ENCODE results near the gene SERPINA3.
"Not testable (repeated sequence)": the region's sequence is repeated elsewhere in the genome, so short reads cannot be mapped to it uniquely, and the experiment has no call there.

The SERPINA3 gene

DNA sequence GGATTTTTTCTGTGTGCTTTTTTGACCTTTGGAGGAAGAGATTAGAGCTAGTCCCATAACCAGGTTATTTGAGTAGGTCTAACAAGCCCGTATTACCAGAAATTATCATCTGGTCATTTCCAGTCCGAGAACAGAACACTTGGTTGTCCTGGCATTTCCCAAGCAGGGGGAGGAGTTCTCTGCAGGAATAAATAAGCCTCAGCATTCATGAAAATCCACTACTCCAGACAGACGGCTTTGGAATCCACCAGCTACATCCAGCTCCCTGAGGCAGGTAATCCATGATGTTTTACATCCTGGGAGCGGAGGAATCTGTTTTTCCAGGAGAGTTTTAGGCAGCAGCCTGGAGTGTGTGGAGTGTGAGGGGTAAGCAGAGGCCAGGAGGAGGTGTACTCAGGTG lies at the start of gene SERPINA3:
Gene SERPINA3 (plus strand): TSS at position 218 of the 400 bp plus-strand sequence. CDS start 2,051 bp downstream, outside the sequence.
- no peak for DNase-seq

DNA sequence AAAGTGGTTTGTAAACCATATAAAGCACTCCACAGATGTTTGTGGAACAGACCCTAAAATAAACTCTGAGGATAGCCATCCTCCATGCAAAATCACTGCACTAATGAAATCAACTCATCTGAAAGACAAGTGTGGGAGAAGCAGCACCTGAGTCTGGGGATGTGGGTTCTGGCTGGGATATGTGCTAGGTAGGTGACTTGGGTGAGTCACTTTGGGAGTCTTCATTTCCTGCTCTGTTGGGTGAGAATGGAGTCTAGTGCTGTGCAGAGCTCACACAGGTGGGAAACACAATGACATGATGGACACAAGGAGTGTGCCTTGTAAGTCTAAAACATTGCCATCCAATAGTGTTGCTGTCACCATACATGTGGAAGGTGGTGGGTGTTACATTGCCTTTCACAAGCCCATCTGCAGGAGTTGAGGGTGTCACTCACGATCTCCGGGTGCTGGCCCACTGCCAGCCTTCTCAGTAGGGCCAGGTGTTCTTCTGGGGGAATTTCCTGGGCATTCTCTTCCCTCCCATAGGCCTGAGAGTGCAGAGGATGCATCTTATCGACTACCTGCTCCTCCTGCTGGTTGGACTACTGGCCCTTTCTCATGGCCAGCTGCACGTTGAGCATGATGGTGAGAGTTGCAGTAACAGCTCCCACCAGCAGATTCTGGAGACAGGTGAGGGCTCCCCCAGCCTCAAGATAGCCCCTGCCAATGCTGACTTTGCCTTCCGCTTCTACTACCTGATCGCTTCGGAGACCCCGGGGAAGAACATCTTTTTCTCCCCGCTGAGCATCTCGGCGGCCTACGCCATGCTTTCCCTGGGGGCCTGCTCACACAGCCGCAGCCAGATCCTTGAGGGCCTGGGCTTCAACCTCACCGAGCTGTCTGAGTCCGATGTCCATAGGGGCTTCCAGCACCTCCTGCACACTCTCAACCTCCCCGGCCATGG lies 49.0 kb upstream of the SERPINA3 start:
- no peak for DNase-seq

DNA sequence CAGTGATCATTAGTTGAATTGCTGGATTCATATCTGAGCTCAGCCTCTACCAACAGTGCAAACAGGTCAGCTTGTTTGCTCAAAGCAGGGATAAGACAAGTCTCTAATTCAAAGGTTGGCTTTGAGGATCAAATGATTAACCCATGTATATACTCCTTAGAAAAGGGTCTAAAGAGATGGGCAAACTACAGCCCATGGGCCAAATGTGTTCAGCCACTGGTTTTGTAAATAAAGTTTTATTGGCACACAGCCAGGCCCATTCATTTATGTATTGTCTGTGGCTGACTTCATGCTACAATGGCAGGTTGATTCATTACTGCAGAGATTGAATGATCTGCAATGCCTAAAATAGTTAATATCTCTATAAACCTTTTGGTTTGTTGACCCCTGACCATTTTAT lies 47.8 kb upstream of the SERPINA3 start:
- DNase-seq = no peak

DNA sequence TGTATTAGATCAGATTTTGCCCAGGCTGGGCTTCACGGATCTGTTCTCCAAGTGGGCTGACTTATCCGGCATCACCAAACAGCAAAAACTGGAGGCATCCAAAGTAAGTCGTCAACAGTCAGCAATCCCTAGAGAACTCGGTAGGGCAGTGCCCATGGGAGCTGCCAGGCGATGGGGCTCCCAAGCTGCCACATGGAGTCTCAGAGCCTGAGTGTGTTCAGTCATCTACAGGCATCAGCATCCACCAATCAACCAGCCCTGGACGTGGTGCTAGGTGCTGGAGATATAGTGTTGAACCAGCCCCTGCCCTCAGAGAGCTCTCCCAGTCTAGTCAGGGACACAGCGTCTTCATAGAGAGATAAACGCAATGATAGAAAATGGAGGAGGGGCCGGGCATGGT lies 44.0 kb upstream of the SERPINA3 start:
- DNase-seq = no peak

DNA sequence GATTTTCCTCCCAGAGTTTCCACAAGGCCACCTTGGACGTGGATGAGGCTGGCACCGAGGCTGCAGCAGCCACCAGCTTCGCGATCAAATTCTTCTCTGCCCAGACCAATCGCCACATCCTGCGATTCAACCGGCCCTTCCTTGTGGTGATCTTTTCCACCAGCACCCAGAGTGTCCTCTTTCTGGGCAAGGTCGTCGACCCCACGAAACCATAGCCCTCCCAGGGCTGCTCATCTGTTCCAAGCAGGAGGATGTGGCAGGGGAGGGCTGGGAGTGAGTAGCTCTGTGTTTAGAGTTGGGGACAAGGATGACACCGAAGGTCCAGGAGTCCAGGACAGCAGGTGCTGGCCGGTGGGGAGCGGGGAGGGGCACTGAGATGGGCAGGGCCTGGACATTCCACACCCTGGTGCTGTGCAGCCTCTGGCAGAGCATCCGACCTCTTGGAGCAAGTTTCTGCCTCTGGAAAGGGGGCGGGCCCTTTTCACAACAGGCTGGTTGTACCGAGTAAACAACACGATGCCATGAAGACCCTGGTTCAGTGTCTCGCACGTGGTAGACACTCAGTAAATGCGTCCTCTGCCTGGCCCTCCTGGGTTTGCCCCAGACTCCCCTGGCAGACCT lies 42.7 kb upstream of the SERPINA3 start:
- no peak for DNase-seq

DNA sequence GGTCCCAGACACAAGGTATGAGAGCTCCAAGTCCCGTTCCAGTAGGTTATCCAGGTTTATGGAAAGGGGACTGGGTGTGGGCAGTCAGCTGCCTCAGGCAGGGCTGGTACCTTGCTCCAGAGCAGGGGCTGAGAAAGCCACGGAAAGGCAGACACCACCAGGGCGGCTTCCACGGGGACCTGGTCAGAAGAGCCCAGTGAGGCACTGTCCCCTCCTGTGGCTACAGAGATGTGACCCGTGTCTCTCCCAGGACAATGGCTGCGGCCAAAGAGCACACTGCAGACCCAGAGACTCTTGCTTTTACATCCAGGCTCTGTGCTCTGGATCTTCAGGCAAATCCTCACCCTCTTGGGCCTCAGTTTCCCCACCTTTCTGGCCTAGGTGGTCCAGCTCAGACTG lies 42.2 kb upstream of the SERPINA3 start:
- no peak for DNase-seq

DNA sequence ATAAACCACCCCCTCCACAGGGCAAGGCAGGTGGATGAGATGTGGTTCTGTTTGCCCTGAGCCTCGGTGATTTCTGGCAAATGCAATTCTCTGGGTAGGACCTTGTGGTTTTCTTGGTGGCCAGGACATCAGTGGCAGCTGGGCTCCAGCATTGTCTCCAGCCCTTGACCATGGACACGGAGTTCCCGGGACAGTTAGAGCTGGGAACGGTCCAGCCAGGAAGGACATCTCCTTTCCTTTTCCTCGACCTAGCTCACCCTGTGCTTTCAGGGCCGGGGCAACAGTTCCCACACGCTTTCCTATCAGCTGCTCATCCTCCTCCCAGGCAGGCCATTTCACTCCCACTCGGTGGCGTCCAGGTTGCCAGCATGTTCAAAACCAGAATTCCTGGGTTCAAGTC lies 41.8 kb upstream of the SERPINA3 start:
- DNase-seq = no peak

DNA sequence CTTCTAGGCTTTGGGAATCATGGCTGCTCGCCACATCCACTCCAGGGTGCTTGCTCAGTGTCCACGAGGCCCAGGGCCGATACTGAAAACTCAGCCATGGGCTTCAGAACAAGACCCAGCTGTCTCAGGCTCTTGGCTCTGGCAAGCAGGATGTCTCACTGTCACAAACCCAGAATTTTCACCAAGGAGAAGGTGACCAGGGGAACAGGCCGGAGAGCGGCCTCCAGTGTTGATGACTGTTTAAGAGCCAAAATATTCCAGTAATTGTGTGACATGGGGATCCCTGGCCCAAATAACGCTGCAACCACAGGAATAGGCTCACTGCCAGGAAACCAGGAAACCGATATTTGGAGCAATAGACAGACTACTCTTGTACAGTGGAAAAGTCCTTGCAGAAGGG lies 40.8 kb upstream of the SERPINA3 start:
- no peak for DNase-seq

DNA sequence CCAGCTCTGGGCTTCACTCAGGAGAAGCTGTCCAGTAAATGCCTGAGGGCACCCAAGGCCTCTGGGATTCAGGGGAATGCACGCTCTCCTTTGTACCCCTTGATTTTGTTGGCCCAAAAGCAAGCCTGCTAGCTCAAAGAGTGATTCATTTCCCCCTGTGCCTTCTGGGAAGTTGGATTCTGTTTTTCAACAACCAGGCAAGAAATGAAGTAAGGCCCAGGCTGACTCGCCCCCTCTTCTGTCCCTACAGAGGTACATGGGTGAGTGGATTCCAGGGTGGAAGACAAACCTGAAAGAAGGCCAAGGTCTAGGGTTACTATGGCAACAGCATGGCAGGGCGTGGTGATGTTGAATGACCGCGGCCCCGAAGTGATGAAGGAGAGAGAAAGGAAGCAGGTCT lies 40.2 kb upstream of the SERPINA3 start:
- DNase-seq = no peak

DNA sequence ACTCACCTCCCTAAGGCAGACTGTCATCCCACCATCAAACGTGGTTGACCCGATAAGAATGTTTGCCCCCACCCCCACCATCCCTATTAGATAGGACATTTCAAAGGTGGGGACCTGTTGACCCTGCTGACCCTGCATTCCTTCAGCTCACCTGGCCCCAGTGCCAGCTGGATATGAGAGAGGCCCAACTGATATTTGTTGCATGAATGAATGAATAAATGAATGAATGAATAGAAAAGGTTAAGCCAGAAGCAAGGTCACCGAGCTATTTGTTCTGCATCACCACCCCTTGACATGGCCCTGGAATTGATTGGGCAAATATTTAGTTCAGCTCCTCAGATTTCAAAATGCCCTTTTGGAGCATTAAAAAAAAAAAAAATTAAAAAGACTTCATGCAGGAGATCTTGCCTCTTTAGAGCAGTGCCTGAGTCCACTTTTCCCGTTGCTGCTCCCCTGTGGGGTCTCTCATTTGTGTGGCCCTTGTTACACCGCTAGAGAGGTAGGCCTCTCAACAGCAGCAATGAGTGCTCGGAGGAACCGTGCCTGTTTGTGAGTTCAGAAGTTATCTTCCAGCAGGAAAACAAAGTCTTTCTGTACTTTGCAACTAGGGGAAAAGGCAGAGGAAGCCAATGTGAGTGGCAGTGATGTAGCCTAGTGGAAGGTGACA lies 39.4 kb upstream of the SERPINA3 start:
- no peak for DNase-seq

DNA sequence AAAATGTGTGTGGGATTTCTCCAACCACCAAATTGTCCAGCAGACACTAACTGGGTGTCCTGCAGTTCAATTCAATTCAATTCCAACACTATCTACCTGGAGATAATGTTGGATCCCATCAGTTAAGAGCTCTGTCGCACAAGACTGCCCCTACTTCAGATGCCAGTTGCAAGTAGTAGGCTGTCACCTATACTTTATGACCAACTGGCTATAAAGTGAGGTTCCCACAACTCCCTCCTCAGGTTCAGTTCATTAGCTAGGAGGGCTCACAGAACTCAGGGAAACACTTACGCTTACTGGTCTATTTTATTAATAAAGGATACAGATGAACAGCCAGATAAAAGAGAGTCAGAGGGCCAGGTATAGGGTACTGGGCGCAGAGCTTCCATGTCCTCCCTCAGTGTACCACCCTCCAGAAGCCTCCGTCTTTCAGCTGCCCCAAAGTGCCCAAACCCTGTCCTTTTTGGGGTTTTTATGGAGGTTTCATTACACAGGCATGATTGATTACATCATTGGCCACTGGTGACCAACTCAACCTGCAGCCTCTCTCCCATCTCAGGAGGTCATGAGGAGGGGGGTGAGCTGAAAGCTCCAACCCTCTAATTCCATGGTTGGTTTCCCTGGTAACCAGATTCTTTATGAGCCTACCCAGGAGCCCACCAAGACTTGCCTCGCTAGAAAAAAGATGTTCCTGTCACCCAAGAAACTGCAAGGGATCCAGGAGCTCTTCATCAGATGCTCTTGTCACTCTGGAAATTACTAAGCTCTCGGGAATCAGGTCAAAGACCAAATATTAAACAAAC lies 38.5 kb upstream of the SERPINA3 start:
- DNase-seq = no peak

DNA sequence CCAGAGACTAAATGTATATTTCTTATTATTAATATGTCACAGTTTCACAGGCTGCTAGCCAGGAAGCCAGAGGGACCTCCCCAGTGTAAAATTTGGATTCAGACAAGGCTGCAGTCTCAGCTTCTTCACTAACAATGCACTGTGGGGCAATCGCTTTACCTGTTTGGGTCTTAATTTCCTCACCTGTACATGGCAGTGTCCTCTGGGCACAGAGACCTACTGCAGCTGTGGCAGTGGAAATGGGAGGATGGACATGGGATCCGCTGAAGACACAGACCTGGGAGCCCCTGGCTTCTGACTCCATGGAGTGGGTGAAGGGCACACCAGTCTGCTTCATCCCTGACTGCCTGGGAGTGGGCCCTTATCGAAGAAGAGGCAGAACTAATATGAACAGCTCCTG lies 37.9 kb upstream of the SERPINA3 start:
- DNase-seq = no peak

DNA sequence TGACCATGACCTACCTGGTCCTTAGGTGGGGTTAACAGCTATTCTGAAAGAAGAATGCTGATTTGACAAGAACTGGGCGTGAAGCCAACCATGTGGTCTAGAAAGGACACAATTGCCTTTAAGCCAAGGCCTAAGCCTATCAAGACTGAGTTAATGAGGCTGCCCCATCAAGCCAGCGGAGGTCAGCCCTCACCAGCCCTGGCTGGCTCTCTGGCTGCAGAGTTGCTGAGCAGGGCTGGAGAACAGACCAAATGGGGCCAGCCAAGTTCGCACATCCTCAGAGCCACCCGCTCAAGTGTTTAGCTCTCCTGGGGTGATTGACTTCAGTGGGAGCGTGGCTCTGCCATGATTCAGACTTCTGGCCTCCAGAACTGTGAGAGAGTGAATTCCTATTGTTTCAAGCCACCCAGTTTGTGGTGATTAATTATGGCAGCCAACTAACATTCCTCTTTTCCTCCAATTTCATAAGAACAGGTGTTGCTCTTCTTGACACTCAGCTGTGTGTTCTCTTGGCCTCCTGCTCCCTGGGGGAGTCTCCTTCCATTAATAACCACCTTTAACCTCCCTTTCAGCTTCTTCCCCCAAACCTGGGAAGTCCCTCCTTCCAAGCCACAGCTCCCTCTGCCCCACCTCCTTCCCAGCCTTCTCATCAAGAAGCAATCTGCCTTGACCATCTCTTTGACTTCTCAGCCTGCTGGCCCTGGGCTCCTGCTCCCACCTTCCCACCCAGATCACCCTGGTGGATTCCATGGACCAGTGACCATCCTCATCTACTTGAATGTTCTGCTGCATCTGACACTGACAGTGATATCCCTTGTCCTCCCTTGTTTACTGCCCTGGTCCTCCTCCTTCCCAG lies 36.2 kb upstream of the SERPINA3 start:
- DNase-seq = no peak

DNA sequence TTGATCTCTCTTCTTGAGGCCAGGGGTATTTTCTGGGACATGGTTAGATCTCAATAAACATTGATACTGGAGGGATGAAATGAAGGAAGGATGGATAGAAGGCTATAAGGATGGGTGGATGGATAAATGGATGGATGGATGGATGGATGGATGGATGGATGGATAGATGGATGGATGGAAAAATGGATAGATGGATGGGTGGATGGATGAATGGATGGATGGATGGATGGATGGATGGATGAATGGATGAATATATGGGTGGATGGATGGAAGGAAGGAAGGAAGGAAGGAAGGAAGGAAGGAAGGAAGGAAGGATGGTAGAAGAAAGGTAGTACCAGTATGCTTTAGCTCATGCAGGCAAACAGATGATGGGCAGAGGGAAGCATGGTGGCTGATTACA lies 34.7 kb upstream of the SERPINA3 start:
- not testable (repeated sequence) for DNase-seq

DNA sequence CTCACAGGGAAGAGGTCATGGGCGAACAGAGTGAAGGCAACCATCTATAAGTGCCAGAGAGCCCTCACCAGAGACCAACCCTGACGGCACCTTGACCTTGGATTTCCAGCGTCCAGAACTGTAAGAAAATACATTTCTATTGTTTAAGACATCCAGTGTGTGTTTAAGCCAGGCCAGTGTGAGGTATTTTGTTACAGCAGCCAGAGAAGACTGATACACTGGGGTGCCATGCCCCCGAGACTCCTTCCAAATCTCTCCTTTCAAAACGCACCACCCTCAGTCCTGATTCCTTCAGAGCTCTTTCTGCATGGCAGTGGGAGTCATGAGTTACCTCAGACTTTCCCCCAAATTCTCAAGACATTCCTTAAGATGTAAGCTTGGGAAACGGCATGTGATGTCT lies 33.5 kb upstream of the SERPINA3 start:
- no peak for DNase-seq

DNA sequence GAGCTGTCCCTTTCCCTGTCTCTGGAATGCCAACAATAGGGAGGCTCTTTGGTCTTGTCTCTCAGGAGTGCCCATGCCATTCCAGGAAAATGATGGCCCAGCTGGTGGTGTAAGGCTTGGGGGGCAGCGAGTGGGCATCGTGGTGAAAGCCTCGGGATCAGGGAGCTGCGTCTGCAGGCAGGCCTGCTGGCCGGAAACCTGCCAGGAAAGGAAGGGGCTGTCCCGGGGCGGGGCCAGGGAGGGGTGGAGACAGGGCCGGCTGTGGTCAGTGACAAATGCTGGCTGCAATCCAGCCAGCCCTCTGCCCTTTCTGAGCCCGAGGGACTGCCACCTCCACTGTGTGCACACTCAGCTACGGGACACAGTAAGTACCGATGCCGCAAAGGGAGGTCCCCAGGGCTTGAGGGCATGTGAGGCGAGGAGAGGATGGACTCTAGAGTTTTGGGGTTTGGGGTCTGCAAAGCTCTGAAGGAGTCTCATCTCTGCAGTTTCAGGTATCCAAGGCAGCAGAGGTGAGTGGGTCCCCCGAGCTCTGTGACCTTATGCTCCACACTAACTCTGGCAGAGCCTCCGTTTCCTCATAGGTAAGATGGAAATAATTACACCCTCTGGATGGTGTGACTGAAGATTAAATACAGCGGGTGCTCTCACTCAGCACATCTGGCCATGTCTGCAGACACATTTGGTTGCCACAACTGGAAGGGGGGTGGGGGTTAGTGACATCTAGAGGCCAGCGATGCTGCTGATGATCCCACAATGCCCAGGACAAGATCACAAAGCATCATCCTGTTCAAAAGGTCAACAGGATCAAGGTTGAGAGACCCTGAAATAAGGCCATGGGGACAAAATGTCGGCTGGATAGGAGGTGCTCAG lies 30.8 kb upstream of the SERPINA3 start, which contains the start of gene SERPINA5:
Gene SERPINA5 (plus strand): TSS at position 300 of the 873 bp plus-strand sequence. CDS start 5,937 bp downstream, outside the sequence.
- no peak for DNase-seq

DNA sequence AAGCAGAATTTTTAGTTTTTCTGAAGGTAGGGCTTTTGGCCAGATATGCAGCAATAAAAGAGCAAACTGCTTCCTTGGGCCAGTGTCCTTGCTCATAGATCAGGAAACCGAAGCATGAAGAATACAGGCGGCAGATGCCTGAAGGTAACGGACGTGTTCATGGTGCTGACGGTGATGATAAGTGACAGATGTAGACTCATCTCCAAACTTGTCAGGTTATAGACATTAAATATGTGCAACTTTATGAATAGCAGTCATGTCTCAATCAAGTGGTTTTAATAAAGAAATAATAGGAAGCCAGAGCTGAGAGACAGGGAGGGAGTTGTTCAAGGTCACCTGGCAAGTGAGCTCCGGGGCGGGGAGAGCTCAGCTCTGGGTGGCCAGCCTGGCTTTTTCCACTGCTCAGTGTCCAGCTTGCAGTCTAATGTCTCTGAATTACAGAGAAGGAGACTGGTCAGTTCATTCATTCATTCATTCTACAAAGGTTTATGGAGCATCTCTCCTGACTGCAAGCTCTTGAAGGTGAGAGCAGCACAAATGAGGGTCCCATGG lies 29.9 kb upstream of the SERPINA3 start:
- DNase-seq = no peak

DNA sequence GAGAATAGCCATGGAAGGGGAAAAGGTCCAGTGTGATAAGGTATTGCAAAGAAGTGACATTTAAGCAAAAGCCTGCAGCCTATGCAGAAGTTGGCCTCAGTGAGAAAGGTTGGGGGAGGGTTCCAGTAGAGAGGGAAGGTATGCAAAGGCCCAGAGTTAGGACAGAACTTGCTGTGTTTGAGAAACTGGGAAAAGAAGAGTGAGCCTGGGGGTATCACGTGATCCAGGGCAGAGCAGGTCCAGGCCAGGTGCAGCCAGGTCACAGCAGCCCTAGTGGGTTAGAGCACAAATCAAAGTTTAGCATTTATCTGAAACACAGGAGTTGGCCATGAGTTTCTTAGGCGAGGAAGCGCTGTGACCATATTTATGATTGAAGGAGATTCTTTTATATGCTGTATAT lies 29.3 kb upstream of the SERPINA3 start:
- no peak for DNase-seq

DNA sequence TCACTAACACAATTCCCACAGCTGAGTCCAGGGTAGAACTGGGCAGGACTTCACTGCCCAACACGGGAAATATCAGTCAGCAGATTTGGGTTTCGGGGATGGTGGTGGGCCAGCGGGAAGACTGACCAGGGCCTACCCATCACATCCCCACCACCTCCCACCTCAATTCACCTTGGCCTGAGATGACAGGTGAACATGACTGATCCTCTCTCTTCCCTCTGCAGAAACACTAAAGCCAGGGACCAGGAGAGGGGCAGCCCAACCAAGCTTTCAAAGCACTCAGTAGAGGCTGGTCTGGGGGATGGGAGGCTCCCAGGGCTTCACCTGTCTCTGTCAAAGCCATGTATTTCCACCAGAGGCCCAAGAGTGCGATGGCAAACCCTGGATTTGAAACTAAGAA lies 28.6 kb upstream of the SERPINA3 start:
- no peak for DNase-seq

DNA sequence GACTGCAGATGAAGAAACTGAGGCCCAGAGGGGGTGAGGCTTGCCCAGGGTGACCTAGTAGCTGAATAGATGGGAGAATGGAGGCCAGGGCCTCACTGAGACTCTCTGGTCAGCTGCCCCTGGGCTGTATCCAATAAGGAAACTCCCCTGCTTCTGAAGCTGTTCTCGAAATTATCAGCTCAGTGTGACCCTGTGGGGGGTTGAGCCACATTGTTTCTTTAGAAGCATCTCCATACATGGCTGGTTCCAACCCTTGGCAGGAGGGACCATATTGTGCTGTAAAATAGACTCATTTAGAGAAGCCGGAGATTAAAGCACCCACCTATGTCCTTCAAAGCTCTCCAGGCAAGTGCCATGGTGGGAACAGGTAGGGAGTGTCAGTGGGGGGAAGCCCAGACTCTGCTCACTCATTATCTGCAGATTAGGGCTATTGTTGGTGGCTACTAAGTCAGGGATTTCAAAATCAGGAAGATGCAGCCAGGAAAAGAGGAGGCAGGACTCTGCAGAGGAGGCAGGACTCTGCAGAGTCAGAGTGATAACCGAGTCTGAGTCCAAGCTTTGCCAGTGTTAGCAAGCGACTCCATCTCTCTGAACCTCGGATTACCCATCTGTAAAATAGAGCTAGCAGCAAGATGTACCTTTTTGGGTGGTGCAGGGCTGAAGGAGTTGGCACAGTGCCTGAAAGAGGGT lies 27.5 kb upstream of the SERPINA3 start:
- DNase-seq = no peak
